AG09309 (cell line): ENCODE data around the gene CNTNAP2.

Source experiments
- DNase-seq: peaks from one replicate; pipeline ENCODE4 v3.0.0-alpha.2; 2010; ENCODE audit warnings: low read depth
- H3K4me3 ChIP-seq: 2 replicates; pipeline ENCODE4 v1.5.1; 2011; ENCODE audit warnings: mild to moderate bottlenecking, low read depth, low read length, moderate library complexity; ENCODE audit not compliant: control insufficient read depth
- TF ChIP-seq, protein P1 (sequence below): IDR thresholded peaks from 2 replicates; pipeline ENCODE4 v1.5.1; 2011; ENCODE audit warnings: mild to moderate bottlenecking, low read depth, low read length, inconsistent platforms; ENCODE audit not compliant: insufficient read depth, control insufficient read depth; ENCODE audit errors: missing control alignments

The CNTNAP2 gene

DNA sequence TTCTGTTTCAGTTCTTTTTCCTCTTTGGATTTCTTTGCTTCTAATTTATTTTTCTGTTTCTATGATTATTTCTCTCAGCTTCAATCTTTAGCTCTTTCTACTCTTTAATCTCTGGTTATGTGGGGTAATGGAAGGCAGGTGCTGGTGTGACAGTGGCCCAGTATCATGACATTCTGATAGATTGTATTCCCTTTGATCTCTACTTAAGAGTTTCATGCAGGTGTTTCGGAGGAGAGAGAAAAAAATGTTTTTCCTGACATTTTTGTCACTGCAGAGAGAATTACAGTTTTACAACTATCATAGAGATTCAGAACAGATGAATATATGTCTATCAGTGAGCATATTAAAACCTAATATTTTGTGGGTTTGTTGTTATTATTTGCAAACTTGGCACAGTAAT lies 524.9 kb downstream of the CNTNAP2 start:
- no peak for DNase-seq
- TF ChIP-seq, protein P1, sequence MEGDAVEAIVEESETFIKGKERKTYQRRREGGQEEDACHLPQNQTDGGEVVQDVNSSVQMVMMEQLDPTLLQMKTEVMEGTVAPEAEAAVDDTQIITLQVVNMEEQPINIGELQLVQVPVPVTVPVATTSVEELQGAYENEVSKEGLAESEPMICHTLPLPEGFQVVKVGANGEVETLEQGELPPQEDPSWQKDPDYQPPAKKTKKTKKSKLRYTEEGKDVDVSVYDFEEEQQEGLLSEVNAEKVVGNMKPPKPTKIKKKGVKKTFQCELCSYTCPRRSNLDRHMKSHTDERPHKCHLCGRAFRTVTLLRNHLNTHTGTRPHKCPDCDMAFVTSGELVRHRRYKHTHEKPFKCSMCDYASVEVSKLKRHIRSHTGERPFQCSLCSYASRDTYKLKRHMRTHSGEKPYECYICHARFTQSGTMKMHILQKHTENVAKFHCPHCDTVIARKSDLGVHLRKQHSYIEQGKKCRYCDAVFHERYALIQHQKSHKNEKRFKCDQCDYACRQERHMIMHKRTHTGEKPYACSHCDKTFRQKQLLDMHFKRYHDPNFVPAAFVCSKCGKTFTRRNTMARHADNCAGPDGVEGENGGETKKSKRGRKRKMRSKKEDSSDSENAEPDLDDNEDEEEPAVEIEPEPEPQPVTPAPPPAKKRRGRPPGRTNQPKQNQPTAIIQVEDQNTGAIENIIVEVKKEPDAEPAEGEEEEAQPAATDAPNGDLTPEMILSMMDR = no peak

GRCh38 chr7:146645383-146645976 lies 528.9 kb downstream of the CNTNAP2 start:
- H3K4me3 ChIP-seq = no peak overlapping the region
- TF ChIP-seq, protein P1 = no peak
- no peak for DNase-seq

More for the DNA sequence above, 524.9 kb downstream of the CNTNAP2 start:
- H3K4me3 ChIP-seq = no peak overlapping the region

DNA sequence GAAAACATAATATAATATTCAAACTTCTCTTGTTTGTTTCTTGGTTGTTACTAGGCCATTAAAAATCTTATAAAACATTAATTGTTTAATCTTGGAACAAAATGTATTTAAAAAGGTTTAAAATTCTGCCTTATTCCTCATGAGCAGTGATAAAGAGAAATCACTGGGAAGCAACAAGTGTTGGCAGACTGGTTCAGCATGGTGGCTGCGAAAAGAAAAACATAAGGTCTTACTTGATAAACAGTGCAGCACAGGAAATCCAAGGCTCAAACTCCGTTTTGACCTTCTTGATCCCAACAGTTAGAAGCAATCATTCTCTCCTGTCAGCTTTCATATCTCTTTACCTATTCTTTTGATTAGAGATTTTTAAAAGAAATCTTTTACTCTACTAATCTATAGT lies 530.8 kb downstream of the CNTNAP2 start:
- DNase-seq = no peak
- H3K4me3 ChIP-seq = no peak overlapping the region
- TF ChIP-seq, protein P1 = no peak

GRCh38 chr7:146652176-146652575 lies 535.6 kb downstream of the CNTNAP2 start:
- no peak overlapping the region for H3K4me3 ChIP-seq
- TF ChIP-seq, protein P1 = no peak
- no peak for DNase-seq

DNA sequence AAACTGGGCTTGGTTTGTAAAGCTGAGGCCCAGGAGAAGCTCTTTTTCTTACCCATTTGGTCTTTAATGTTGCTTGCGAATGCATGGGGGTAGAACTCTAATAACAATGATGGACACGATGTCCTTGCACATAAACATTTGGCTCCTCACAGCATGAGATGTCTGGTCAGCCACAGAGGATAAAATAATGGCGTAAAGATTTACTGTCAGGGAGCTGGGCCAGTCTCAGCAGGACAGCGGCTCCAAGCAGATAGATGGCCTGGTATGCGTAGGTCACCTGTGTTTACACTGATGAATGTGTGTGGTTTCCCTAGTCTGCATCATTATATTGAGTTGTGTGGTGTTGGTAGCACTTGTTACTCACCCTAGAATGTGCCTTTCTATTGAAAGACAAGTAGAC lies 537.4 kb downstream of the CNTNAP2 start:
- no peak for DNase-seq
- TF ChIP-seq, protein P1 = no peak
- no peak overlapping the region for H3K4me3 ChIP-seq

- DNase-seq = no peak
- TF ChIP-seq, protein P1 = no peak
- H3K4me3 ChIP-seq = no peak overlapping the region
Measured at GRCh38 chr7:146655928-146656797, 539.6 kb downstream of the CNTNAP2 start.

DNA sequence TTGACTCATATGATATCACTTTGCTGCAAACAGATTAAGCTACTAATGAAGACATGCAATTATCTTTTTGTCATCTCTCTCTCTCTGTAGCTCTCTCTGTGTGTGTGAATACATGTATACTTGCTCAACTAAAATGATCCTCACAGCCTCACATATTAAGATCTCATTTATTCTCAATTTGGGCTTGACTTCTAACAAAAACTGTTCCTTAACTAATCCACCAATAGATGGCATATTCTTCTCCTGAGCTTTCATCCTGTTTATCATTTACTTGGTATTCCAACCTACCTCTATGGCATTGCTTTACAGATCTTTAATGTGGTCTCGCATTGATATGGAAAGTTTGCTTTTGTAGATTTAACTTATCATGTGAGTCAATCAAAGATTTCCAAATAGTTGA lies 540.4 kb downstream of the CNTNAP2 start:
- TF ChIP-seq, protein P1 = no peak
- DNase-seq = no peak
- H3K4me3 ChIP-seq = no peak overlapping the region
